Measurements from ENCODE around the gene ANKRD29.
A peak's percentile ranks its signal among the peaks of the same experiment; 100 is the strongest.

Gene ANKRD29

GRCh38 chr18:23662309-23663263 lies at the start of gene ANKRD29:
Gene ANKRD29, minus strand, starts transcription at chr18:23662911. Its CDS starts 181 bp downstream, at chr18:23662730.
- DNase-seq, result peak in 1 of 2 experiments; percentile 56

GRCh38 chr18:23712445-23712844 lies 49.7 kb upstream of the ANKRD29 start:
- DNase-seq, result no peak

- no peak for DNase-seq
These were observed 48.7 kb upstream of the ANKRD29 start for GRCh38 chr18:23711426-23711825.

GRCh38 chr18:23710946-23711345 lies 48.2 kb upstream of the ANKRD29 start:
- DNase-seq, result no peak

GRCh38 chr18:23710068-23710527 lies 47.4 kb upstream of the ANKRD29 start:
- DNase-seq, result no peak

GRCh38 chr18:23706971-23707640 lies 44.4 kb upstream of the ANKRD29 start:
- DNase-seq, result no peak

- DNase-seq, result no peak
These were observed 42.1 kb upstream of the ANKRD29 start for GRCh38 chr18:23704806-23705205.

GRCh38 chr18:23703987-23704384 lies 41.3 kb upstream of the ANKRD29 start:
- no peak for DNase-seq

- peak; percentile 32 to 67 for DNase-seq
These were observed 40.6 kb upstream of the ANKRD29 start for GRCh38 chr18:23703057-23703986.

- DNase-seq, result no peak
These were observed 39.9 kb upstream of the ANKRD29 start for GRCh38 chr18:23702606-23703005.

- DNase-seq, result no peak
These were observed 38.9 kb upstream of the ANKRD29 start for GRCh38 chr18:23701544-23702064.

- no peak for DNase-seq
These were observed 38.3 kb upstream of the ANKRD29 start for GRCh38 chr18:23701017-23701416.

- no peak for DNase-seq
These were observed 32.1 kb upstream of the ANKRD29 start for GRCh38 chr18:23694637-23695430.

- no peak for DNase-seq
These were observed 31.1 kb upstream of the ANKRD29 start for GRCh38 chr18:23693846-23694245.

GRCh38 chr18:23690505-23691068 lies 27.9 kb upstream of the ANKRD29 start:
- peak in 1 of 2 experiments; percentile 13 for DNase-seq

- DNase-seq, result no peak
These were observed 27.1 kb upstream of the ANKRD29 start for GRCh38 chr18:23689616-23690504.

- DNase-seq, result peak; percentile 33 to 60
These were observed 26.4 kb upstream of the ANKRD29 start, which contains the start of gene LAMA3 for GRCh38 chr18:23689031-23689615. Gene LAMA3, plus strand, starts transcription at chr18:23689453. Its CDS starts 231 bp downstream, at chr18:23689684.

GRCh38 chr18:23688528-23688927 lies 25.8 kb upstream of the ANKRD29 start:
- no peak for DNase-seq

GRCh38 chr18:23684515-23685197 lies 21.9 kb upstream of the ANKRD29 start:
- DNase-seq, result no peak
